ENCODE measurements around the gene DISC1. TPM values are rescaled to one million over a fixed set of nuclear protein-coding genes. Genes with fewer than 3 reads are reported as not detected.

DISC1 gene
- total RNA-seq, 3 donors from 2014 or later = 4.8 to 11.3 (median 8.9) TPM

DNA sequence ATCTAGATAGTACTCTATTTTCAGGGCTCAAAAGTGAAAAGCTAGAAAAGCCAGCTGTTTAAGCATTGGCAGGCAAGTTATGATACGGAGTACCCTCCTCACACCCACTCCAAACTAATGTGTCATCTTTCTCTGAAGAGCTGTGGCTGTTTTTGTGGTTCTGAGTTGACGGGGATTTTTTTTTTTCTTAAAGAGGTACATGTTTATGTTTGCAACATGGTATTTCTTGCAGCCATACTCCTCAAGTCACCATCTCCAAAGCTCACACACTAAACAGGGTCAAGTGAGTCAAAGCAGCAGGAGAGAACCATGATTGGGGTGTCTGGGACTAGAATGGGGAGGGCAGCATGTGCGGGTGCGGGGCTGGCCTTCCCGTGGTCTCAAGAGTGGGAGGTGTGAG lies 347.2 kb downstream of the DISC1 start:
- no peak overlapping the region for H3K4me3 ChIP-seq
- no peaks in the 10 kb centered on the region for H3K9me3 ChIP-seq
- no peak for TF ChIP-seq CTCF (IDR thresholded peaks at IDR 0.05)
- intact Hi-C loops (cut with DNase I, micrococcal nuclease) = no loop called here
- ATAC-seq (no peak), DNase-seq (no peak)
- H3K4me1 ChIP-seq (ENCODE audit: low read depth) = no peaks in the 10 kb centered on the region
- H3K36me3 ChIP-seq (ENCODE audit: low read depth) = no peaks in the 10 kb centered on the region

GRCh38 chr1:231976231-231976630 lies 349.6 kb downstream of the DISC1 start:
- Histone ChIP-seq H3K4me1 (ENCODE audit: low read depth) (no peaks in the 10 kb centered on the region), H3K4me3 (no peak overlapping the region), H3K9me3 (no peaks in the 10 kb centered on the region), H3K36me3 (ENCODE audit: low read depth) (no peaks in the 10 kb centered on the region)
- no peak for TF ChIP-seq CTCF (IDR thresholded peaks at IDR 0.05)
- ATAC-seq = no peak
- intact Hi-C loops (cut with DNase I, micrococcal nuclease) = no loop called here
- no peak for DNase-seq

- Histone ChIP-seq H3K36me3 (ENCODE audit: low read depth) (no peaks in the 10 kb centered on the region), H3K4me3 (no peak overlapping the region), H3K4me1 (ENCODE audit: low read depth) (no peaks in the 10 kb centered on the region), H3K9me3 (no peaks in the 10 kb centered on the region)
- DNase-seq = no peak
- ATAC-seq = no peak
- intact Hi-C loops (cut with DNase I, micrococcal nuclease) = no loop called here
- no peak for TF ChIP-seq CTCF (IDR thresholded peaks at IDR 0.05)
Observed at GRCh38 chr1:231981675-231982074, 355.1 kb downstream of the DISC1 start.

DNA sequence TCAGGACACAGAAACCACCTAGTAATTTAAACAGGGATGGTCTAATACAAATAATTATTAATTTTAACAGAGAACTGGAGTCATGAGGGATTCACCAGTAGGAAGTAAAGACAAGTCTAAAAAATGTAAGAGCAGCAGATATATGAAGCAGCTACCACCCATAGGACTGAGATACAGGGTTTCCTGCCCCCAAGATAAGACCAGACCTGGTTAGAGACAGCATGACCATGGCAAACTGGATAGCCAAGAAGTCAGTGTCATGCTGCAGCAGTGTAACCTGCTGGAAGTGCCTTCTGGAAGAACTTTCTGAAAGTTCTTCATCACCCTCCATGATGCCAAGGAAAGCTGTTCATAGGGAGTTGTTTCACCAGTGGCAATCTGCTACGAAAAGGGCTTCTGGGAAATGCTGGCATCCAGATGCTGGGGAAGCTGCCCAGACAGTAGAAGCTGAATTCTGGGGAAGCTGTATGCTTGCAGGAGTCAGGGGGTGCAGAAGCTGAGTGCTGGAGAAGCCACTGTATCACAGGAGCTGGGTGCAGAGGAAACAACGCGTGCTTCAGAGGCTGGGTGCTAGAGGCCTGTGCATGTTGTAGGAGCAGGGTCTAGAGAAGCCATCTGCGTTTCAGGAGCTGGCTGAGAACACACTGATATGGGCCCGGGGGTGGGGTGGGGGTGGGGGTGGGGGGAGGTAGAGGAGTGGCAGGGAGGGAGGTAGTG lies 356.4 kb downstream of the DISC1 start:
- no peak for TF ChIP-seq CTCF (IDR thresholded peaks at IDR 0.05)
- DNase-seq = no peak
- ATAC-seq = no peak
- H3K4me1 ChIP-seq (ENCODE audit: low read depth) = no peaks in the 10 kb centered on the region
- intact Hi-C loops (cut with DNase I, micrococcal nuclease) = no loop called here
- no peak overlapping the region for H3K4me3 ChIP-seq
- H3K36me3 ChIP-seq (ENCODE audit: low read depth) = no peaks in the 10 kb centered on the region
- H3K9me3 ChIP-seq = no peaks in the 10 kb centered on the region

GRCh38 chr1:231983588-231984193 lies 357.1 kb downstream of the DISC1 start:
- Histone ChIP-seq H3K4me3 (no peak overlapping the region), H3K9me3 (no peaks in the 10 kb centered on the region), H3K4me1 (ENCODE audit: low read depth) (no peaks in the 10 kb centered on the region), H3K36me3 (ENCODE audit: low read depth) (no peaks in the 10 kb centered on the region)
- no peak for TF ChIP-seq CTCF (IDR thresholded peaks at IDR 0.05)
- ATAC-seq = no peak
- DNase-seq = no peak
- intact Hi-C loops (cut with DNase I, micrococcal nuclease) = no loop called here
